ENCODE measurements around the gene MLST8.

Gene MLST8

GRCh38 chr16:2173916-2174315 lies 31.3 kb upstream of the MLST8 start:
- Histone ChIP-seq H3K9me3 (replicated peaks; ENCODE audit: insufficient read depth, low read length) (no peaks in the 10 kb centered on the region), H3K9ac (ENCODE audit: low read length) (no peak overlapping the region), H2AFZ (ENCODE audit: low read length) (no peak overlapping the region), H4K20me1 (ENCODE audit: insufficient read depth, low read length) (no peaks in the 10 kb centered on the region), H3K4me2 (ENCODE audit: low read depth, low read length) (no peak overlapping the region), H3K4me3 (ENCODE audit: low read length) (no peak overlapping the region), H3K4me1 (ENCODE audit: low read length) (no peaks in the 10 kb centered on the region), H3K27me3 (replicated peaks; ENCODE audit: insufficient read depth, low read length) (no peaks in the 10 kb centered on the region), H3K9me2 (replicated peaks; ENCODE audit: insufficient read depth, low read length) (no peaks in the 10 kb centered on the region), H3K36me3 (replicated peaks; ENCODE audit: insufficient read depth, low read length) (no peaks in the 10 kb centered on the region), H3K79me2 (ENCODE audit: low read length) (no peaks in the 10 kb centered on the region), H3F3A (ENCODE audit: insufficient read depth, low read length) (no peaks in the 10 kb centered on the region), H3K27ac (ENCODE audit: low read length) (no peak overlapping the region)
- TF ChIP-seq EZH2 (optimal IDR thresholded peaks at IDR 0.05; ENCODE audit: low read depth, low read length) = no peak
- no peak for TF ChIP-seq CTCF (IDR thresholded peaks at IDR 0.05; ENCODE audit: low read length)
- TF ChIP-seq EZH2phosphoT487 (IDR thresholded peaks at IDR 0.05; ENCODE audit: low read length) = no peak
- DNase-seq = no peak

GRCh38 chr16:2174396-2175131 lies 30.7 kb upstream of the MLST8 start:
- TF ChIP-seq CTCF (IDR thresholded peaks at IDR 0.05; ENCODE audit: low read length) (no peak), EZH2 (optimal IDR thresholded peaks at IDR 0.05; ENCODE audit: low read depth, low read length) (no peak), EZH2phosphoT487 (IDR thresholded peaks at IDR 0.05; ENCODE audit: low read length) (no peak)
- no peaks in the 10 kb centered on the region for H3K36me3 ChIP-seq (replicated peaks; ENCODE audit: insufficient read depth, low read length)
- H3K4me1 ChIP-seq (ENCODE audit: low read length) = no peaks in the 10 kb centered on the region
- DNase-seq = no peak
- H3K9me2 ChIP-seq (replicated peaks; ENCODE audit: insufficient read depth, low read length) = no peaks in the 10 kb centered on the region
- H3K9me3 ChIP-seq (replicated peaks; ENCODE audit: insufficient read depth, low read length) = no peaks in the 10 kb centered on the region
- no peaks in the 10 kb centered on the region for H3F3A ChIP-seq (ENCODE audit: insufficient read depth, low read length)
- no peak overlapping the region for H2AFZ ChIP-seq (ENCODE audit: low read length)
- no peak overlapping the region for H3K4me2 ChIP-seq (ENCODE audit: low read depth, low read length)
- no peaks in the 10 kb centered on the region for H4K20me1 ChIP-seq (ENCODE audit: insufficient read depth, low read length)
- no peaks in the 10 kb centered on the region for H3K27me3 ChIP-seq (replicated peaks; ENCODE audit: insufficient read depth, low read length)
- no peak overlapping the region for H3K4me3 ChIP-seq (ENCODE audit: low read length)
- H3K27ac ChIP-seq (ENCODE audit: low read length) = no peak overlapping the region
- no peaks in the 10 kb centered on the region for H3K79me2 ChIP-seq (ENCODE audit: low read length)
- no peak overlapping the region for H3K9ac ChIP-seq (ENCODE audit: low read length)

GRCh38 chr16:2175454-2175853 lies 29.8 kb upstream of the MLST8 start:
- no peaks in the 10 kb centered on the region for H3K79me2 ChIP-seq (ENCODE audit: low read length)
- TF ChIP-seq EZH2 (optimal IDR thresholded peaks at IDR 0.05; ENCODE audit: low read depth, low read length) = no peak
- TF ChIP-seq CTCF (IDR thresholded peaks at IDR 0.05; ENCODE audit: low read length) = no peak
- TF ChIP-seq EZH2phosphoT487 (IDR thresholded peaks at IDR 0.05; ENCODE audit: low read length) = no peak
- no peaks in the 10 kb centered on the region for H4K20me1 ChIP-seq (ENCODE audit: insufficient read depth, low read length)
- no peaks in the 10 kb centered on the region for H3K9me2 ChIP-seq (replicated peaks; ENCODE audit: insufficient read depth, low read length)
- H3F3A ChIP-seq (ENCODE audit: insufficient read depth, low read length) = no peaks in the 10 kb centered on the region
- H3K4me3 ChIP-seq (ENCODE audit: low read length) = no peak overlapping the region
- no peak overlapping the region for H3K9ac ChIP-seq (ENCODE audit: low read length)
- no peaks in the 10 kb centered on the region for H3K4me1 ChIP-seq (ENCODE audit: low read length)
- H2AFZ ChIP-seq (ENCODE audit: low read length) = no peak overlapping the region
- no peaks in the 10 kb centered on the region for H3K27me3 ChIP-seq (replicated peaks; ENCODE audit: insufficient read depth, low read length)
- H3K4me2 ChIP-seq (ENCODE audit: low read depth, low read length) = no peak overlapping the region
- H3K27ac ChIP-seq (ENCODE audit: low read length) = no peak overlapping the region
- H3K36me3 ChIP-seq (replicated peaks; ENCODE audit: insufficient read depth, low read length) = no peaks in the 10 kb centered on the region
- no peak for DNase-seq
- no peaks in the 10 kb centered on the region for H3K9me3 ChIP-seq (replicated peaks; ENCODE audit: insufficient read depth, low read length)
